Measurements from ENCODE around the gene JARID2. TPM values are rescaled to one million over a fixed set of nuclear protein-coding genes. Genes with fewer than 3 reads are reported as not detected.

Gene JARID2
- total and polyA plus RNA-seq, 2 of the 13 experiments (the other 11 are each of a cell fraction or from before 2014, with no cell fraction given) = 7.5 to 10.3 TPM

DNA sequence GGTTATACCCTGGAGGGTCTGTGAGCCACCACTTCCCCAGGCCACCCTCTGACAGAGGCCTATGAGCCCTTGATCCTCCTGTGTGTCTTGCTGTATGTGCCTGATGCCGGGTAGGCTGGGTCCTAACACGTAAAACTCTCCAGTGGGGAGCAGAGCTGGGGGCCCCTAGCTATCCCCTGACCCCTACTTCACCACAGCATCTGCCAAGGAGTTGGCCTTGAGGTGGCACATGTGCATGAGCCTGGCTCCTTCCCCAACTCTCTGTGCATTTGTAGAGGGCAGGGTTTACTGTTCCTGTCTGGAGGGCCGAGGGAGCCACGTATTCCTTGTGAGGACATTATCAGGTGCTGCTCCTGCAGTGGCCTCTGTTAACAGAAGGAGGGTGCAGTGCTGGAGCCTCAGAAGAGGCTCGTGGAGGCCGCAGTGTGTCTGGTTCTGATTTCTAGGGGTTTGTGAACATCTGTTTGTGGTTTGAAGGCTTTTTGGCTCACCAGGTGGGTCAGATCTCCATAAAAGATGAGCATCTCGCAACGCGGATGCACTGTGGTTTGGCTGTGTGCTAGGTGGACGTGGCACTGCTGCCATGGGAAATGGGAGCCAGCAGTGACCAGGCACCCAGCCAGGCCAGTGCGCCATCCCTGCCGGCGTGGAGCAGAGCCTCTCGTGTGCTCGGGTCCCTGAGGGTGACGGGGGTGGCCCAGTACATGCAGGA lies 264.8 kb downstream of the JARID2 start:
- TF ChIP-seq, protein P1, sequence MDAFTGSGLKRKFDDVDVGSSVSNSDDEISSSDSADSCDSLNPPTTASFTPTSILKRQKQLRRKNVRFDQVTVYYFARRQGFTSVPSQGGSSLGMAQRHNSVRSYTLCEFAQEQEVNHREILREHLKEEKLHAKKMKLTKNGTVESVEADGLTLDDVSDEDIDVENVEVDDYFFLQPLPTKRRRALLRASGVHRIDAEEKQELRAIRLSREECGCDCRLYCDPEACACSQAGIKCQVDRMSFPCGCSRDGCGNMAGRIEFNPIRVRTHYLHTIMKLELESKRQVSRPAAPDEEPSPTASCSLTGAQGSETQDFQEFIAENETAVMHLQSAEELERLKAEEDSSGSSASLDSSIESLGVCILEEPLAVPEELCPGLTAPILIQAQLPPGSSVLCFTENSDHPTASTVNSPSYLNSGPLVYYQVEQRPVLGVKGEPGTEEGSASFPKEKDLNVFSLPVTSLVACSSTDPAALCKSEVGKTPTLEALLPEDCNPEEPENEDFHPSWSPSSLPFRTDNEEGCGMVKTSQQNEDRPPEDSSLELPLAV (CRISPR knock-in tag; conservative IDR thresholded peaks at IDR 0.05; ENCODE audit: low read depth) = no peak
- TF ChIP-seq SALL2 (CRISPR knock-in tag; IDR thresholded peaks at IDR 0.05) (no peak), AGO2 (optimal IDR thresholded peaks at IDR 0.05; ENCODE audit: low read depth, low read length) (peak; percentile 1), ZFP90 (CRISPR knock-in tag; IDR thresholded peaks at IDR 0.05; ENCODE audit: borderline replicate concordance) (no peak), BATF2 (CRISPR knock-in tag; IDR thresholded peaks at IDR 0.05) (no peak), POLR2AphosphoS2 (IDR thresholded peaks at IDR 0.05; ENCODE audit: low read depth, low read length) (no peak), TFDP1 (CRISPR knock-in tag; IDR thresholded peaks at IDR 0.05; ENCODE audit: borderline replicate concordance) (no peak)
- H3K27me3 ChIP-seq (ENCODE audit: control insufficient read depth in 1 of 2, insufficient read depth in 2 of 2, low read length in 2 of 2) = no peaks in the 10 kb centered on the region
- WGBS (ENCODE audit: low lambda C conversion rate) = 87% methylated on average over 14 of the region's 16 CpGs
- no peak overlapping the region for H3K4me3 ChIP-seq (replicated peaks in 1 of 3; ENCODE audit: insufficient read depth in 1 of 3, low read depth in 2 of 3, low read length in 3 of 3)
- H3K79me2 ChIP-seq (ENCODE audit: insufficient read depth, low read length) = no peaks in the 10 kb centered on the region
- FAIRE-seq = no peak
- ATAC-seq = no peak
- peaks cover 8% of the 10 kb centered on the region for H3K4me1 ChIP-seq (ENCODE audit: insufficient read depth, low read length)
- H2AFZ ChIP-seq (ENCODE audit: low read length) = no peak overlapping the region
- peaks cover 23 to 52% of the 10 kb centered on the region in 2 experiments for H3K36me3 ChIP-seq (replicated peaks in 1 of 2; ENCODE audit: control insufficient read depth in 1 of 2, insufficient read depth in 2 of 2, low read length in 2 of 2)
- in situ Hi-C loops (cut with HindIII; ENCODE audit: extremely low pct_ligation_motif_present, low pct_unique_long_range_greater_than_20kb) = no loop called here
- no peak overlapping the region for H3K27ac ChIP-seq (ENCODE audit: extremely low read length, insufficient read depth, low read length)
- BruUV-seq (replicated peaks) = no TSS peak
- no peak overlapping the region for H3K9ac ChIP-seq (ENCODE audit: insufficient read depth, low read depth, low read length)
- intact Hi-C loops (cut with micrococcal nuclease; ENCODE audit: unreplicated experiment) = no loop called here
- H4K20me1 ChIP-seq (ENCODE audit: insufficient read depth, low read length) = peaks cover 2% of the 10 kb centered on the region; the same call in 1 of the 2 replicates
- CTCF ChIA-PET (ENCODE audit: low intra/inter-chr PET ratio, low total read pairs) = no interaction called here
- no peak overlapping the region for H3K4me2 ChIP-seq (ENCODE audit: low read depth, low read length)
- no peaks in the 10 kb centered on the region for H3K9me3 ChIP-seq (ENCODE audit: low read length)
- no peak for DNase-seq (ENCODE audit: low spot score)
- POLR2A ChIA-PET = no interaction called here

All from HepG2 (cell line).